Measurements from ENCODE around the gene MTERF4.

Gene MTERF4

DNA sequence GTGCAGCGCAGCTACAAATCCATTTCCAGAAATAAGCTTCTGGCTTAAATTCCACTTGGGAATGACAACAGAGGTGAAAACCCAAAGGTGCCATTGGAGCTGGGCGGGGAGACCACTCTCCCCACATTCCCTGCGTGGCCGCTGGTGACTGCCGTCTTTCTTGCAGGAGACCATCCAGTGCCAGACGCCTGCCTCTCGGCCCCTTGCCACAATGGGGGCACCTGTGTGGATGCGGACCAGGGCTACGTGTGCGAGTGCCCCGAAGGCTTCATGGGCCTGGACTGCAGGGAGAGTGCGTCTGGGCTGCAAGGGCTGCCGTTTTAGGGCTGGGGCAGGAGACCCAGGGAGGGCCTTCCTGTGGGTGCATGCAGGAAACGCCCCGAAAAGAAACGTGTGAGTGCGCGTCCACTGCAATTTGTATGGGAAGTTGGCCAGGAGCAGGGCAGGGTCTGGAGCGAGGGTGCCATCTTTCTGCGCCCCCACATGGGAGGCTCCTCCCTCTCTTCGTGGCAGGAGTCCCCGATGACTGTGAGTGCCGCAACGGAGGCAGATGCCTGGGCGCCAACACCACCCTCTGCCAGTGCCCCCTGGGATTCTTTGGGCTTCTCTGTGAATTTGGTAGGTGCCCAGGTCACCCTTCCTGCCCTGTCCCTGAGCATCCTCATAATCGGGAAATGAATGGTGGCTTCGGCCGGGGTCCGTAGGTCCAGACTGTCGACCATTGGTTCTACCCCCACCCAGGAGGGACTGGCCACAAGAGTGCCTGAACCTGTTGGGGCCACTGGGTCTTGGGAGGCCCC, 53.7 kb downstream of the MTERF4 start:
- no peak for DNase-seq

DNA sequence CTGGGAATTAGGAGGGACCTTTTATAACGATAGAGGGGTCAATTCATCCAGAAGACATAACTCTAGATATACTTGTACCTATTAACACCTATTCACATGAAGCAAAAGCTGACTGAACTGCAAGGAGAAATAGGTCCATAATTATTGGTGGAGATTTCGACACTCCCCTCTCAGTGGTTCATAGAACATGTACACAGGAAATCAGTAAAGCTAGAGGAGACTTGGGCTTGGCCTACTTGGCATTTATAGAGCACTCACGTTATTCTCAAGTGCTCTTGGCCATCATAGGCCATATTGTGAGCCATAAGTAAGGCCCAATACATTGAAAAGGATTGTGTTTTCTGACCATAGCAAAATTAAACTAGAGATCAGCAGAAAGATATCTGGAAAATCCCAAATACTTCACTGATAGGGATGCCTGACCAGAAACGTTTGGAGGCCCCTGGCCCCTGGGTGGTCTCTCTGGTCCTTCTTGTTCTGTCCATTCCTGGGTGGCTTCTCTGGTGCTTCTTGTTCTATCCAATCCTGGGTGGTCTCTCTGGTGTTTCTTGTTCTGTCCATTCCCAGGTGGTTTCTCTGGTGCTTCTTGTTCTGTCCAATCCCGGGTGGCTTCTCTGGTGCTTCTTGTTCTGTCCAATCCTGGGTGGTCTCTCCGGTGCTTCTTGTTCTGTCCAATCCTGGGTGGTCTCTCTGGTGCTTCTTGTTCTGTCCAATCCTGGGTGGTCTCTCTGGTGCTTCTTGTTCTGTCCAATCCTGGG, 54.7 kb downstream of the MTERF4 start:
- DNase-seq = no peak
